SK-N-SH (cell line): ENCODE measurements around the gene MEIS1. TPM values are rescaled to one million over a fixed set of nuclear protein-coding genes. Genes with fewer than 3 reads are reported as not detected.

Source experiments
- CTCF ChIA-PET: fragments of 300-600, 350-600 bp; formaldehyde crosslinking; extraction: SDS; loops from one replicate; lab custom pipeline; 2021; lab: Yijun Ruan, JAX
- POLR2A ChIA-PET: fragments of 350-600 bp; sonication (Branson Sonifier 250); formaldehyde crosslinking; extraction: SDS; loops from one replicate; lab custom pipeline; 2020; ENCODE audit warnings: antibody characterized with exemption, inconsistent platforms; lab: Yijun Ruan, JAX
- DNase-seq: peaks from one replicate; pipeline ENCODE4 v3.0.0; 2012
- H2AFZ ChIP-seq: fragments of 200-600 bp; sonication (generic); 2 replicates; pipeline ENCODE4 v1.8.1; 2016; ENCODE audit warnings: antibody characterized with exemption, mild to moderate bottlenecking, low read depth
- H3F3A ChIP-seq: fragments of 200-600 bp; sonication (generic); replicated peaks from 2 replicates; pipeline ENCODE3; 2016; ENCODE audit warnings: antibody characterized with exemption, mild to moderate bottlenecking; ENCODE audit not compliant: insufficient read depth
- H3K27ac ChIP-seq, 2 experiments: fragments of 200-500 bp in 1 of 2; fragments of 200-600 bp in 1 of 2; sonication (Bioruptor generic) in 1 of 2; sonication (generic), shearing (Covaris generic) in 1 of 2; 2 replicates each; pipeline versions ENCODE4 v1.5.1 to v1.6.1; 2014 to 2016; ENCODE audit warnings: low read depth in 2 of 2, inconsistent platforms in 1 of 2, low read length in 1 of 2, mild to moderate bottlenecking in 1 of 2, mixed read lengths in 1 of 2
- H3K27me3 ChIP-seq: fragments of 200-600 bp; sonication (generic), shearing (Covaris generic); 2 replicates; pipeline ENCODE4 v1.6.1; 2016; ENCODE audit warnings: mixed run types; ENCODE audit not compliant: insufficient read depth
- H3K36me3 ChIP-seq, 2 experiments: fragments of 200-500 bp in 1 of 2; fragments of 200-600 bp in 1 of 2; sonication (Bioruptor generic) in 1 of 2; sonication (generic) in 1 of 2; replicated peaks in 1 of 2; 2 replicates each; pipeline versions ENCODE3 to v1.5.1; 2014 to 2016; ENCODE audit warnings: low read length in 1 of 2, mild to moderate bottlenecking in 1 of 2; ENCODE audit not compliant: insufficient read depth in 2 of 2, control insufficient read depth in 1 of 2
- H3K4me1 ChIP-seq, 2 experiments: fragments of 200-500 bp in 1 of 2; fragments of 200-600 bp in 1 of 2; sonication (Bioruptor generic) in 1 of 2; sonication (generic), shearing (Covaris generic) in 1 of 2; 2 replicates each; pipeline versions ENCODE4 v1.5.1 to v1.6.1; 2014 to 2016; ENCODE audit warnings: low read depth in 1 of 2, low read length in 1 of 2, mixed run types in 1 of 2; ENCODE audit not compliant: insufficient read depth in 2 of 2, control insufficient read depth in 1 of 2
- H3K4me2 ChIP-seq: fragments of 200-600 bp; sonication (generic), shearing (Covaris generic); 2 replicates; pipeline ENCODE4 v1.6.1; 2017; ENCODE audit warnings: mixed run types
- H3K4me3 ChIP-seq, 2 experiments: fragments of 200-500 bp in 1 of 2; fragments of 200-600 bp in 1 of 2; sonication (Bioruptor generic) in 1 of 2; sonication (generic), shearing (Covaris generic) in 1 of 2; 2 replicates each; pipeline versions ENCODE4 v1.5.1 to v1.8.1; 2014 to 2016; ENCODE audit warnings: low read depth in 2 of 2, inconsistent platforms in 1 of 2, low read length in 1 of 2, mild to moderate bottlenecking in 1 of 2, mixed read lengths in 1 of 2, moderate library complexity in 1 of 2
- H3K79me2 ChIP-seq: fragments of 200-600 bp; sonication (generic); 2 replicates; pipeline ENCODE4 v1.8.1; 2017; ENCODE audit warnings: mild to moderate bottlenecking; ENCODE audit not compliant: insufficient read depth
- H3K9ac ChIP-seq: fragments of 200-600 bp; sonication (generic); 2 replicates; pipeline ENCODE4 v1.6.1; 2017; ENCODE audit warnings: mixed run types
- H3K9me2 ChIP-seq: fragments of 200-600 bp; sonication (generic); 2 replicates; pipeline ENCODE4 v1.6.1; 2017; ENCODE audit warnings: mixed run types
- H3K9me3 ChIP-seq: fragments of 200-600 bp; sonication (generic); 2 replicates; pipeline ENCODE4 v1.6.1; 2017; ENCODE audit warnings: mixed run types, mild to moderate bottlenecking, moderate library complexity
- H4K20me1 ChIP-seq: fragments of 200-600 bp; sonication (generic); 2 replicates; pipeline ENCODE4 v1.6.1; 2017; ENCODE audit warnings: mild to moderate bottlenecking, mixed run types; ENCODE audit not compliant: insufficient read depth
- FOSL2 ChIP-seq: IDR thresholded peaks from 2 replicates; pipeline ENCODE4 v1.4.0; 2012; ENCODE audit warnings: low read depth, mild to moderate bottlenecking, moderate library complexity, borderline replicate concordance
- GABPA ChIP-seq: IDR thresholded peaks from 2 replicates; pipeline ENCODE4 v1.4.0; 2012; ENCODE audit warnings: low read depth, mild to moderate bottlenecking
- MXI1 ChIP-seq: IDR thresholded peaks from 2 replicates; pipeline ENCODE4 v1.6.1; 2012; ENCODE audit warnings: mild to moderate bottlenecking, low read depth, low read length, improper control_type of control experiment
- RAD21 ChIP-seq: IDR thresholded peaks from 2 replicates; pipeline ENCODE4 v1.6.1; 2012; ENCODE audit warnings: mild to moderate bottlenecking, low read length
- RCOR1 ChIP-seq: fragments of 150-350 bp; IDR thresholded peaks from 2 replicates; pipeline ENCODE4 v1.6.1; 2017; ENCODE audit warnings: antibody characterized with exemption, low read length
- RFX5 ChIP-seq: IDR thresholded peaks from 2 replicates; pipeline ENCODE4 v1.6.1; 2012; ENCODE audit warnings: mild to moderate bottlenecking, improper control_type of control experiment, low read length
- SIN3A ChIP-seq: IDR thresholded peaks from 2 replicates; pipeline ENCODE4 v1.6.1; 2012; ENCODE audit warnings: low read depth, mild to moderate bottlenecking, low read length, moderate library complexity, borderline replicate concordance
- WGBS: methylation state at CpG from one replicate; pipeline ENCODE4 v1.1.6; 2017; ENCODE audit warnings: low lambda C conversion rate; 5-methylcytosine and 5-hydroxymethylcytosine counted together
- polyA plus RNA-seq, 3 experiments: library from polyadenylated mRNA; depleted of rRNA; stranded (reverse); fragments of >200 nt; gene quantifications; 2 replicates each; pipeline ENCODE4 v1.2.3, GENCODE V29; 2012
- TF ChIP-seq, protein P1 (sequence below): fragments of 200-600 bp; sonication (generic); IDR thresholded peaks from 2 replicates; pipeline ENCODE4 v1.6.1; 2017; ENCODE audit warnings: antibody characterized with exemption, mild to moderate bottlenecking, moderate library complexity
- TF ChIP-seq, protein P2 (sequence below): IDR thresholded peaks from 2 replicates; pipeline ENCODE4; 2012

The MEIS1 gene
- polyA plus RNA-seq, 1 of the 3 experiments (the other 2 are of a cell fraction): 16.9 TPM

DNA sequence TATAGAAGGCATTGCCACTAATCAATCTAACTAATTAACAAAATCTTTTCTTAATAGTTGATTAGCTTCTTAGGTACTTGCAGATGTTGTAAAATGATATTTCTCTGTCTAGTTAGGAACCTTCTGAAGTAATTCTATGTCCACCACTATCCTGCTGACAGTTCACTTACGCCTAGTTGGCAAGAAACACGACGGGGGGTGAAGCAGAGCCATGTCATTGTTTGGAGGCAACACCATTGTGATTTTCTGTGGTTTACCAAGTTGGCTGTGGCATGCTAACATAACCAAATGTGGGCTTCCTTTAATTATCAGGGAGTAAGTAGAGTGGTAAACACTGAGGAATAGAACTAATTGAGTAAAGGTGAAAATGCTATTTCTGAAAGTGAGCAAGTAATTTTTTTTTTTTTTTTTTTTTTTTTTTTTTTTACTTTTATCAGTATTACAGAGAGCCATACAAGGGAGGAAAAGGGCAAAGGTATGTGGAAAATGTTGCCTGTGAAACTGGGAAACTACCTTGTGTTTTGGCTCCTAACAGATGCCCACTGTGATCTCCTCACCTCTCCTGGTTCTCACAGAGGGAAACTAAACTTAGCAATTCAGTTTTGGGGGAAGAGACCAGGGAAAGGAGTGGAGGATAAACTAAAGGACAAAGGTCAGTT, 126.8 kb downstream of the MEIS1 start:
- DNase-seq: no peak
- Histone ChIP-seq H3F3A (no peaks in the 10 kb centered on the region), H3K27ac (no peak overlapping the region), H3K36me3 (peaks cover 17 to 27% of the 10 kb centered on the region in 2 experiments), H3K9me2 (no peaks in the 10 kb centered on the region), H3K4me2 (no peak overlapping the region), H3K9me3 (no peaks in the 10 kb centered on the region), H3K27me3 (no peaks in the 10 kb centered on the region), H3K4me3 (no peak overlapping the region), H3K9ac (no peak overlapping the region), H4K20me1 (no peaks in the 10 kb centered on the region), H2AFZ (no peak overlapping the region), H3K79me2 (no peaks in the 10 kb centered on the region), H3K4me1 (peaks cover 10 to 14% of the 10 kb centered on the region in 2 experiments; a peak in 3 of 4 replicates)
- 93% methylated on average over 3 of the region's 3 CpGs for WGBS
- POLR2A ChIA-PET: no interaction called here
- CTCF ChIA-PET: interaction anchor here (0.8 kb wide), 1 partner anchor 1279 kb away, joined by 3 read pairs; no protein-coding TSS in a partner anchor
- TF ChIP-seq RAD21: no peak
- no peak for TF ChIP-seq RCOR1
- no peak for TF ChIP-seq GABPA
- TF ChIP-seq, protein P1, sequence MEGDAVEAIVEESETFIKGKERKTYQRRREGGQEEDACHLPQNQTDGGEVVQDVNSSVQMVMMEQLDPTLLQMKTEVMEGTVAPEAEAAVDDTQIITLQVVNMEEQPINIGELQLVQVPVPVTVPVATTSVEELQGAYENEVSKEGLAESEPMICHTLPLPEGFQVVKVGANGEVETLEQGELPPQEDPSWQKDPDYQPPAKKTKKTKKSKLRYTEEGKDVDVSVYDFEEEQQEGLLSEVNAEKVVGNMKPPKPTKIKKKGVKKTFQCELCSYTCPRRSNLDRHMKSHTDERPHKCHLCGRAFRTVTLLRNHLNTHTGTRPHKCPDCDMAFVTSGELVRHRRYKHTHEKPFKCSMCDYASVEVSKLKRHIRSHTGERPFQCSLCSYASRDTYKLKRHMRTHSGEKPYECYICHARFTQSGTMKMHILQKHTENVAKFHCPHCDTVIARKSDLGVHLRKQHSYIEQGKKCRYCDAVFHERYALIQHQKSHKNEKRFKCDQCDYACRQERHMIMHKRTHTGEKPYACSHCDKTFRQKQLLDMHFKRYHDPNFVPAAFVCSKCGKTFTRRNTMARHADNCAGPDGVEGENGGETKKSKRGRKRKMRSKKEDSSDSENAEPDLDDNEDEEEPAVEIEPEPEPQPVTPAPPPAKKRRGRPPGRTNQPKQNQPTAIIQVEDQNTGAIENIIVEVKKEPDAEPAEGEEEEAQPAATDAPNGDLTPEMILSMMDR: no peak

DNA sequence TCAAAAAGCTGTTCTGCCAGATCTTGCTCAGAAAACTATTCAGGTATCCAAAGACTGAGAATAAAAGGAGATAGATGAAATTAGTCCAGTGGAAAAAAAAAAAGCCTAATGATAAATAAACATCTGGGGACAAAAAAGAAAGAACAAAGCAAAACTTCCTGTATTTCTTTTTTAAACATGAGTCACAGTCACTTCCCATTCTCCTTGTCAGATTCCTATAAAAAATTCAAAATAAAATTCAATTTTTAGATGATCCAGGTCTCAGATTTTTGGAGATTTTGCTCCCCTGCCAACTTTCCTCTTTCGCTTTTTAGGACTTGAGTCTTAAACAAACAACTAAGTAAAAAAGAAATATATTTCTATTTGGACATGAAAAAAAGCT, 127.4 kb downstream of the MEIS1 start:
- Histone ChIP-seq H2AFZ (no peak overlapping the region), H3K9me3 (no peaks in the 10 kb centered on the region), H3K27ac (no peak overlapping the region), H3K4me2 (no peak overlapping the region), H3K9ac (no peak overlapping the region), H3K36me3 (peaks cover 17 to 30% of the 10 kb centered on the region in 2 experiments), H3F3A (no peaks in the 10 kb centered on the region), H3K27me3 (no peaks in the 10 kb centered on the region), H3K9me2 (no peaks in the 10 kb centered on the region), H4K20me1 (no peaks in the 10 kb centered on the region), H3K79me2 (no peaks in the 10 kb centered on the region), H3K4me3 (no peak overlapping the region), H3K4me1 (peaks cover 13 to 14% of the 10 kb centered on the region in 2 experiments; a peak in 3 of 4 replicates)
- TF ChIP-seq FOSL2: no peak
- no peak for TF ChIP-seq MXI1
- TF ChIP-seq RFX5: no peak
- ChIA-PET POLR2A (no interaction called here), CTCF (interaction anchor here (0.8 kb wide), 1 partner anchor 1278 kb away, joined by 3 read pairs; no protein-coding TSS in a partner anchor)
- 98% methylated on average over 1 of the region's 1 CpG for WGBS
- no peak for DNase-seq

DNA sequence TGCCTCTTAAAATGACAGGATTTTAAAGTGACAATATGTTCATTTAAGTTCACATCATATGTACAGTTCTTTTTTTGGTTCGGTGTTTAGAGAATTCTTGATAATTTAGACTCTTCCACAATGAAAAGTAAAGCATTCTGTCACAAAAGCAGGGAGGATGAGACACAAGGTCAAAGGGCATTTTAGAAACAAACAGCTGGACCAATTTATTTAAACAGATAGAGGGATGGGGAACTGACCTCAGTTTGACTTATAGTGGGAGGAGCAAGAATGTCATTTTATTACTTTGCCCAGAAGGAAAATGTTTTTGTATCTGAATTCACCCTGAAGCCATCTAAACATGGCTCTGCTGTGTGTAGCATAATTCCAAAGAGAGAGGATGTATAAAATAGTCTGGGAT, 128.5 kb downstream of the MEIS1 start:
- POLR2A ChIA-PET: no interaction called here

More for the DNA sequence above, 128.5 kb downstream of the MEIS1 start:
- CTCF ChIA-PET: no interaction called here
- Histone ChIP-seq H3K27me3 (no peaks in the 10 kb centered on the region), H3K27ac (no peak overlapping the region), H3K9me2 (no peaks in the 10 kb centered on the region), H3F3A (no peaks in the 10 kb centered on the region)
- WGBS: 100% methylated on average over 1 of the region's 1 CpG
- no peak for TF ChIP-seq RCOR1
- TF ChIP-seq RFX5: no peak
- TF ChIP-seq, protein P2, sequence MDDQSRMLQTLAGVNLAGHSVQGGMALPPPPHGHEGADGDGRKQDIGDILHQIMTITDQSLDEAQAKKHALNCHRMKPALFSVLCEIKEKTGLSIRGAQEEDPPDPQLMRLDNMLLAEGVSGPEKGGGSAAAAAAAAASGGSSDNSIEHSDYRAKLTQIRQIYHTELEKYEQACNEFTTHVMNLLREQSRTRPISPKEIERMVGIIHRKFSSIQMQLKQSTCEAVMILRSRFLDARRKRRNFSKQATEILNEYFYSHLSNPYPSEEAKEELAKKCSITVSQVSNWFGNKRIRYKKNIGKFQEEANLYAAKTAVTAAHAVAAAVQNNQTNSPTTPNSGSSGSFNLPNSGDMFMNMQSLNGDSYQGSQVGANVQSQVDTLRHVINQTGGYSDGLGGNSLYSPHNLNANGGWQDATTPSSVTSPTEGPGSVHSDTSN: no peak
- no peak for TF ChIP-seq SIN3A
- TF ChIP-seq, all 33 proteins: peak for 0
- no peaks in the 10 kb centered on the region for H3K9me3 ChIP-seq
- H3K4me3 ChIP-seq: no peak overlapping the region
- no peak overlapping the region for H2AFZ ChIP-seq
- H3K4me2 ChIP-seq: no peak overlapping the region
- peaks cover 25 to 34% of the 10 kb centered on the region in 2 experiments for H3K36me3 ChIP-seq
- H4K20me1 ChIP-seq: no peaks in the 10 kb centered on the region
- no peak for DNase-seq
- no peak overlapping the region for H3K9ac ChIP-seq
- H3K4me1 ChIP-seq: peaks cover 14 to 15% of the 10 kb centered on the region in 2 experiments; a peak in 3 of 4 replicates
- no peaks in the 10 kb centered on the region for H3K79me2 ChIP-seq
